GM21381 (cell line): ENCODE measurements around the gene FXYD6.

Experiments
- ATAC-seq: cut with Tn5 transposase; IDR thresholded peaks from one replicate; pipeline ENCODE4 v1.9.1; 2021; ENCODE audit warnings: mild to moderate bottlenecking, moderate library complexity; ENCODE audit not compliant: unreplicated experiment

Gene FXYD6

GRCh38 chr11:117796456-117796871 is 80.0 kb downstream of the FXYD6 start:
- ATAC-seq, result no peak

GRCh38 chr11:117795638-117796455 is 80.6 kb downstream of the FXYD6 start:
- ATAC-seq, result no peak

- no peak for ATAC-seq
These were observed 81.5 kb downstream of the FXYD6 start for GRCh38 chr11:117794772-117795629.

- ATAC-seq, result no peak
These were observed 82.3 kb downstream of the FXYD6 start for GRCh38 chr11:117794135-117794534.

GRCh38 chr11:117793583-117793982 is 82.9 kb downstream of the FXYD6 start:
- no peak for ATAC-seq

GRCh38 chr11:117792992-117793391 is 83.5 kb downstream of the FXYD6 start:
- no peak for ATAC-seq

- no peak for ATAC-seq
These were observed 84.2 kb downstream of the FXYD6 start for GRCh38 chr11:117792241-117792640.

GRCh38 chr11:117790279-117790678 is 86.2 kb downstream of the FXYD6 start:
- no peak for ATAC-seq

GRCh38 chr11:117789241-117789640 is 87.2 kb downstream of the FXYD6 start:
- ATAC-seq, result no peak
